GM18951 (cell line): Measurements from ENCODE around the gene CMIP.

Experiments
- POLR2A ChIP-seq: IDR thresholded peaks from 4 replicates; pipeline ENCODE4 v1.6.1; 2011; ENCODE audit warnings: mild to moderate bottlenecking; ENCODE audit not compliant: insufficient read length, insufficient read depth; ENCODE audit errors: extremely low read depth
- in situ Hi-C: fragments of 300-500 bp; cut with MboI; formaldehyde crosslinking; loops from one replicate; pipeline ENCODE4 v1.12.0; 2022; ENCODE audit warnings: low sequenced_read_pairs, mixed read lengths, inconsistent platforms; ENCODE audit not compliant: unreplicated experiment

The CMIP gene

DNA sequence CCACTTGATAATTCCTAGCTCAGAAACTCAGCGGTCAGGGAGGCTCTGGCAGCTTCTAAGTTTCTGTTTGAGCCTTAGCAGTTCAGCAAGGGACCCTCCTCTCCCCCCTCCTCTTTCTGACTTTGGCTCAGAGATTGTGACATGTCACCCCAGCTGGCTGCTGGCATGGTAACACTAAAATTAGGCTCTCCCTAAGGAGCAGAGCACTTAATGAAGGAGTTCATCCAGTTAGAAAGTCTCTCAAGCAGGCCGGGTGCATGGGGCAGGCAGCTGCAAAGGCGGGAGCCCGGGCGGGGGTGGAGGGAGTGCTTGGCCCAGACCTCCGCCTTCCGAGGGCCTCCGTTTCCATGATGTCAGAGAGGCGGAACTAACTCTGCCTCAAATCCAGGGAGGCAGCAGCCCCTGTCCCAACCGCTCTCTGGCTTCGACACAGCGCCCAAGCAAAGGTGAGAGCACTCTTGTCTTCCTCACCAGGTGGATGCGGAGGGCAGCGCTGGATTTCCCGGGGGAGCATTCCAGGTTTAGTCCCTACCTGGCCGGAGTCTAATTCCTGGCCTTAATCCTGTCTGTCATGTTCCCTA is 206.5 kb downstream of the CMIP start:
- in situ Hi-C loops, result no loop called here
- no peak for TF ChIP-seq POLR2A

DNA sequence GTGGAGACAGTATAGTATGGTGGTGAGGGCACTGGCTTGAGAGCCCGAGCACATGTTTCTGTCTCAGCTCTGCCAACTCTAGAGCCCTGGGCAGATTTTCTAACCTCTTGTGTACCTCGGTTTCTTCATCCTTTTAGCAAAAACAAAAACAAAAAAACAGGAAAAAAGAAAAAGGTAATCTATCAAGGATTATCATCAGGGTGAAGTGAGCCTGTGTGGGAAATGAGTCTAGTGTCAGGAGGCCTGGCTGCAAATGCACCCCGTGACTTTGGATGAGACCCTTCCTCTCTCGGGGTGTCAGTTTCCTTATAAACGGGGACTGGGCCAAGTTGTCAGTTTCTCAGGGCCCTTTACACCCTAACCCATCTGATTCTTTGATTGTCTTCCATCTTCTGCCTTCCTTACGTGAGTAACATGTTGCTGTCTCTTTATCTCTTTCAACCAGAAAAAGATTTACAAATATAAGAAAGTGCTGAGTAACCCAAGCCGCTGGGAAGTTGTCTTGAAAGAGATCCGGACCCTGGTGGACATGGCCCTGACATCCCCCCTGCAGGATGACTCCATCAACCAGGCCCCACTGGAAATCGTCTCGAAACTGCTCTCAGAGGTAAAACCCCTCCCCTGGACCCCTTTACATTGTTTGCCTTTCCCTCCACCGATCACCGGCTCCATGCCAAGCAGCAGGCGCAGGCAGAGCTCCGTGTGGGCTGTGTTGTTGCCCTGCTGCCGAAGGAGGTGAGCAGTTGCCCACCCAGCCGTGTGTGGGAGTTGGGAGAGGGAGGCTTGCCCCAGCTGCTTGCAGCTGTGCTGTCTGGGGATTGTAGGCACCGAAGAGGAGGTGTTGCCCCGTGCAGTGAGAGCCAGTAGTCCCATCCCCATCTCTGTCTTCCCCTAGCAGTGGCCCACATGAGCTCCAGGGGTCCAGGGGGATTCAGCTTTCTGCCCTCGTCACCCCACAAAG is 207.4 kb downstream of the CMIP start:
- in situ Hi-C loops, result no loop called here
- no peak for TF ChIP-seq POLR2A

DNA sequence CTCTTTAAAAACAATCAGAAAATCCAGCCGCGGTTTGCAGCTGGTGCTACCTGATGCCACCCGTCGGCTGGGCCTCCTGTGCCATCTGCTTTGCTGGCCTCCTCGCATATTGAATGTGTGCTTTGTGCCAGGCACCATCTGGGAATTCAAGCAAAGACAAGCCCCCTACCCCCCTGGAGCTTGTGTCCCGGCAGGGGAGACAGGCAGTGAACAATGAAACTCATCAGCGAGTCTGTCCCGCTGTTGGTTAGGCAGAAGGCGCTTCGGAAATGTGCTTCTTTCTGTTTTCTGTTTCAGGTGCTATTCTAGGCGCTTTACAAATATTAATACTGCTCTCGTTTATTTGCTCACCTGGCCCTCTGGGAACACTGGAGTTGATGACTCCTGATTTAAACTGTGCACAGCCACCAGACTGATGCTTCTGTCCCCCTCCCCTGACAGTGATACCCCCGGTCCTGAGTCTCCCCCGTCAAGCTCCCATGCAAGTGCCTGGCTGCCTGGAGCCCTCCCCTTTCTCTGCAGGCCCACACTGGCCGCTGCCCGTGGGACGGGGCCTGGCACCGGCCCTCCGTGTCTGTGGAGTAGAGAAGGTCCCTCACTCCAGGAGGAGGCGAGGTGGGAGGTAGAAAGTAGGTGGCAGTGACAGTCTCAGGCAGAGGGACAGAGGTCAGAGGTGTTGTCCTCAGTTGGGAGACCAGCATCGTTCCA is 208.3 kb downstream of the CMIP start:
- in situ Hi-C loops, result no loop called here
- no peak for TF ChIP-seq POLR2A

DNA sequence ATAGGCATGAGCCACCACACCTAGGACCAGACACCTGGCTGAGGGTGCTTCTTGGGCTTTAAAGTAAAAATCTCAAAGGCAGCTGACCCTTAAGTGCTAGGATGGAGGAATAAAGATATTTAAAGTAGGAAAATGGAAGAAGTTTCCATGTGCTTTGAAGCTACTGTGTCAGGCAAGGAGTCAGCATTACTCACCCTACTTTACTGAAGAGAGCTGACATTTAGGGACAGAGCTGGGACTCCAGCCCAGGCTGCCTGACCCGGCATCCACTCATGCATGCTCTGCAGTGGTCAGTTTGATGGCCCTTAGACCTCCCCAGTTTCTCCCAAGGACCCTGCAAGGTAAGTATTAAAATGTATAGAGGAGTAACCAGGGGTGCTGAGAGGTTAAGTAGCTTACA is 209.7 kb downstream of the CMIP start:
- in situ Hi-C loops, result no loop called here
- no peak for TF ChIP-seq POLR2A

DNA sequence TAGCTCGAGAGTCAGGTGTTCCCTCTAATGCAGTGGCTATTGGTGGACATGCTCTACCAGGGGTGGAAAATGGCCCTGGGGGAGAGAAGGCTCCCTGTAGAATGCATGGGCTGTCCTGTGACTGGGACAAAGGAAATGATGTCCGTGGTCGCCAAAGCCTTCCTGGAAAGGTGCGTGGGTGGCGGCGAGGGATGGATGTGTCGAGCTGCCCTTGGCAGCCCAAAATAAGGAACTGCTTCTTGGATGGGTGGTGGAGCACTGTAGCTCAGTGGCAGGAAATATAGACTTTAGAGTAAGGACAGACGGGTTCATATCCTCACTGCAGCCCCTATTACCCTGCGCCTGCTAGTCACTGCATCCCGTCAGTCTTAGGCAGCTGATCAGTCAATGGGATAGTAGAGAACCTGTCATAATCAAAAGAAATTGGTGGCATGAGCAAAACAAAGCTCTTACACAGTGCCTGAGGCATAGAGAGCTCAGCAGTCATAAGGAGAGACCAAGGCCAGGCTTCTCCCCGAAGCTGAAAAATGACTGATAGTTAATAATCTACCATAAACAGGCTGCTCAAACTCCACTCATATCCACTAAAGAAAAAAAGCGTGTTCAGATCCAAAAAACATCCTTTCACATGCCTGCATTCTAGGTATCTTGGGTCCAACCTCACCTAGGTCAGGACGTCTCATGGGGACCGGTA is 211.0 kb downstream of the CMIP start:
- TF ChIP-seq POLR2A, result no peak
- in situ Hi-C loops, result no loop called here

DNA sequence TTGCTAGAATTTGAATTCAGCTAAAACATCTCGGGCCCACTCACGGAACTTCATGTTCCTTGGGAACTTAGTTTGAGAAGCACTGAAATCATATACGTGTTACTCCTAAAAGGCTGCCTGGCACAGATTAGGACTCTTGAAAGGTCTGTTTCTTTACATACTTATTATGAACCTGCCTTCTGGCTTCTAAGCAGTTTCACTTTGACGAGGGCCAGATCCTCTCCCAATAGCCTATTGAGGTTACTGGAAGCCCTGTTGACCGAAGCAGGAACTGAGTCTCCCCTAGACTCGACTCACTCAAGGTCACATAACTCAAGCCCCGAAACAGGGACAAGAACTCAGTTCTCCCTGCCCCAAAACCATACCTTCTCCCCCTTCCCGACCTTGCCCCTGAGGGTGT is 212.6 kb downstream of the CMIP start:
- no peak for TF ChIP-seq POLR2A

DNA sequence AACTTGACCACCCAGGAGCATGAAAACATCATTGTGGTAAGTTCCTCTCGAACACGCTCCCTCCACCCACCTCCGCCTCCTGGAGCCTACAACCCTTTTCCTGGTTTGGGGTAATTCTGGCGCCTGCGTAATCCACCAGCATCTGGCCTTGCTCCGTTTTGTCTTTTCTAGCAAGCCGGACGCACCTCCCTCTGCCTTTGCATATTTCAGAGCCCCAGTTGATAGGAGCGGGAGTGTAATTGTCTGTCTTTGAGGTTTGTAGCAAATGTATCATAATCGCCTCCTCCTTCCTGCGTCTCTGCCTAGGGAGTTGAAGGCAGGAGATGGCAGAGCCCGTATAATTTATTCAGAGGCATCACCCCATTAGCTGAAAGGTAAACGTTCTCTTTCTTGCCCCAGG is 213.2 kb downstream of the CMIP start:
- in situ Hi-C loops, result no loop called here

More for the DNA sequence above, 212.6 kb downstream of the CMIP start:
- in situ Hi-C loops, result no loop called here

DNA sequence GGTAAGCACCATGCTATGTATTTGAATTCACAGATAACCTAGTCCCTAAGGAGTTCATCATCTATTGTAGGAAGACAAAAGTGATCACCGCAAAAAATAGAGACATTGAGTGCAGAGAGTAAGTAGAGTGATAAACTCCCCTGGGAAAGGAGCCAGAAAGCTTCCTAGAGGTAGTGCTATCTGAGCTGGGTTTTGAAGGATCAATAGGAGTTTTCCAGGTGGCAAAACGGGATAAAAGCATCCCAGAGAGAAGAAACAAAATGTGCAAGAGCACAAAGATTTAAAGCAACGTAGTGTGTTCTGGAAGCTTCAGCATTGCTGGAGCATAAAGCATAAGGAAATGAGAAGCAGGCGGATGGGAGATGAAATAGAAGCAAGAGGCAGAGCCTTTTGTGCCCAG is 213.8 kb downstream of the CMIP start:
- in situ Hi-C loops, result no loop called here
- TF ChIP-seq POLR2A, result no peak

More for the DNA sequence above, 213.2 kb downstream of the CMIP start:
- TF ChIP-seq POLR2A, result no peak

DNA sequence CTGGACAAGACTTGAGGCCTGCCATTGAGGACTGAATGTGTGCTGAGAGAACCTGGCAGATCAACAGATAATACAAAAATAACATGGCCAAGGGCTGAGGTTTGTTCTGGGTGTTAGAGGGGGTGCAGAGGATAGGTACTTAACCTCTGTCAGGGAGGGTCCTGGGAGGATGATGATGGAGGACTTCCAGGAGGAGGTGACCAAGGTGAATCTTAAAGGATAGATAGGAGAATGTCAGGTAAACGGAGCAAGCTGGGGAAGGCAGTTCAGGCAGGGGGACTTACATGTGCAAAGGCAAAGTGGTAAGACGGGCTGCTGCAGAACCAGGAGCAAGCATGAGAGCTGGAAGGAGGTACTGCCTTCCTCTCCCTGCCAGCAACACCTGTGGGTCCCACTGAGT is 214.6 kb downstream of the CMIP start:
- in situ Hi-C loops, result no loop called here
- no peak for TF ChIP-seq POLR2A

DNA sequence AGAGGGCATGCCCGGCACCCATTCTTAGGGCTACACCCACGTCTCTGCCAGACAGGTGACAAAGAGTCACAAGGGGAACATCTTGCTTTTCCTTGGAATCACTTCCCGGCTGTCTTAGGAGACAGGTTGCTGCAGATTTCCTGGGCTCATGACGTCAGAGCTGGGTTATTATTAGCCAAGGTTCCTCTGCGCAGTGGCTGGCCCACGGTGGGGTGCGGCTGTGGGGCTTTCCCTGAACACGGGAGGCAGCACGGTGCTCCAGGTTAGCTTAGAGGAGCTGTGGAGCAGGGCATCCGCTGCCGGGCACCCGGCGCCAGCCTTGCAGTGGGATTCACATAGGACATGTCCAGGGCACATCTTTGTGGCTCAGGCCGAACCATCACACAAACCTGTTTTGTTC is 216.5 kb downstream of the CMIP start:
- TF ChIP-seq POLR2A, result no peak
- in situ Hi-C loops, result no loop called here

DNA sequence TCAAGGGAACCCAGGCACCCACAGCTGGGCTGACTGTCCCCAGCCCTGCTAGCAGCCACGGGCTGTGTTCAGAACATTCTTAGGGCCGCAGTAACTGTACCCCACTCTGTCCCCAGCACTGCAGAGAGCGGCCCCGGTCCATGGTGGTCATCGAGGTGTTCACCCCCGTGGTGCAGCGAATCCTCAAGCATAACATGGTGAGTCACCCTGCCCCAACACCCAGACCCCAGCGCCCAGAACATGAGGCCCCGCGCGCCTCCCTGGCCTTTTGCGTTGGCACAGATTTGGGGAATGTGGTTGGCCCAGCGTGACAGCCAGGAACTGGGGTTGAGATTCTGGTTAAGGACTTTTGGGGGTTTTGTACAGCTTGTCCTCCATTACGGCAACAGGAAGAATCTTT is 219.5 kb downstream of the CMIP start:
- in situ Hi-C loops, result no loop called here

DNA sequence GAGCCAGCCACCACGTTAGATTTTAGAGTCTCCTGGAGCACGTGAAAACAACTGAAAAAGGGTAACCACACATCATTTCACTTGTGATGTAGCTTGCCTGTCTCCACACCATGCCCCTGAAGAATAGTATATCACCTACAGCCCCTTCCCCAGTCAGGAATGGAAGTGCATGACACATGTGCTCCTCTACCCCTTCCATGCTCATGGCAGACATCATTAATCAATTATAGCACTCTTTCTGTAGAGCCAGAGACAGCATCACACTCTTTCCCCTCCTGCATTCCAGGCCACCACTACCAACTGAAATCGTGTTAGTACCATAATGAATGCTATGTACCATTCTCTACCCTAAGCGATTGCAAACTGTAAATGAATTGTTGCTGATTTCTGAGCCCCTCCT is 221.0 kb downstream of the CMIP start:
- in situ Hi-C loops, result no loop called here

More for the DNA sequence above, 219.5 kb downstream of the CMIP start:
- no peak for TF ChIP-seq POLR2A

DNA sequence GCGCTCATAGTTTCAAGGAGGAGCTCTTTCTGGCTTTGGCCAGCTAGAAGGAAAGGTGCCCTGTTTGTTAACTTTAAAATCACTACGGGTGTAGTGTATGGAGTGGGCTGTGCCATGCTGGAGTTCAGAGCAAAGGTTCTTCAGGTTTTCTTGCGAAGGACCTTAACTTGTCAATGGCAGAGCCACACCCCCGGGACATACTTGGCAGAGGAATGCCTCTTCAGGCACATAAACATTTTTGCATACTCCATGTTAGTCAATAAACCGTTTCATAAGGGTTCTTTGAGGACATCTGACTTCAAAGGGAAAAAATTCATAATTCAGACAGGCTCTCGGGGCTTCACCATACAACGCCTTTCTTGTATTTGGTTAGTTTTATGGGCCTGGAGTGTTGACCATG is 221.5 kb downstream of the CMIP start:
- TF ChIP-seq POLR2A, result no peak
- in situ Hi-C loops, result no loop called here

More for the DNA sequence above, 221.0 kb downstream of the CMIP start:
- TF ChIP-seq POLR2A, result no peak
